ENCODE results near the gene SRY.

GRCh38 chrY:2787600-2787999 is at the start of gene SRY:
- no peak for TF ChIP-seq POLR2AphosphoS5 (IDR thresholded peaks at IDR 0.05)
- no peak for TF ChIP-seq CTCF (IDR thresholded peaks at IDR 0.05; ENCODE audit: poor library complexity, severe bottlenecking)
- TF ChIP-seq REST (IDR thresholded peaks at IDR 0.05; ENCODE audit: borderline replicate concordance) = no peak
- no peak for TF ChIP-seq SMC3 (conservative IDR thresholded peaks at IDR 0.05; ENCODE audit: poor library complexity)
- no peak for TF ChIP-seq TAF1 (IDR thresholded peaks at IDR 0.05; ENCODE audit: low read depth)
- no peak for TF ChIP-seq EZH2 (IDR thresholded peaks at IDR 0.05; ENCODE audit: borderline replicate concordance, insufficient read depth, low read length, poor library complexity, severe bottlenecking)
- no peak for TF ChIP-seq RAD21 (conservative IDR thresholded peaks at IDR 0.05)

Measured in neural cell (in vitro differentiated cells).